Measurements from ENCODE around the gene NRAP. TPM values are rescaled to one million over a fixed set of nuclear protein-coding genes. Genes with fewer than 3 reads are reported as not detected.

Gene NRAP
- total and polyA plus RNA-seq, 2 experiments from 2014 or later = not detected

- H3K27ac ChIP-seq (ENCODE audit: low read depth) = no peak overlapping the region
- H3K36me3 ChIP-seq (ENCODE audit: insufficient read depth) = no peaks in the 10 kb centered on the region
- Mint-ChIP-seq H3K27ac (no peak overlapping the region), H3K27me3 (ENCODE audit: insufficient read depth, low read depth, poor library complexity) (peaks cover 2% of the 10 kb centered on the region), H3K4me3 (no peak overlapping the region), H3K9me3 (peaks cover 11% of the 10 kb centered on the region), H3K4me1 (peaks cover 11% of the 10 kb centered on the region), H3K36me3 (ENCODE audit: low read depth) (peaks cover 25% of the 10 kb centered on the region; the same call in 2 of the 3 replicates)
- no peak for ATAC-seq
- peaks cover 4% of the 10 kb centered on the region; the same call in 1 of the 2 replicates for H4K20me1 ChIP-seq (replicated peaks; ENCODE audit: insufficient read depth)
- peaks cover 6% of the 10 kb centered on the region for H3K27me3 ChIP-seq (ENCODE audit: insufficient read depth)
- no peaks in the 10 kb centered on the region for H3F3A ChIP-seq (replicated peaks; ENCODE audit: low read depth)
- DNase-seq (ENCODE audit: low spot score) = no peak
- no peak overlapping the region for H3K4me3 ChIP-seq
- H3K4me2 ChIP-seq = no peak overlapping the region
- H3K4me1 ChIP-seq (ENCODE audit: insufficient read depth) = peaks cover 12% of the 10 kb centered on the region
- peaks cover 21% of the 10 kb centered on the region; the same call in 1 of the 2 replicates for H3K79me2 ChIP-seq (replicated peaks; ENCODE audit: insufficient read depth)
- H3K9me2 ChIP-seq (ENCODE audit: insufficient read depth) = no peaks in the 10 kb centered on the region
- no peak overlapping the region for H2AFZ ChIP-seq
- TF ChIP-seq, protein P1, sequence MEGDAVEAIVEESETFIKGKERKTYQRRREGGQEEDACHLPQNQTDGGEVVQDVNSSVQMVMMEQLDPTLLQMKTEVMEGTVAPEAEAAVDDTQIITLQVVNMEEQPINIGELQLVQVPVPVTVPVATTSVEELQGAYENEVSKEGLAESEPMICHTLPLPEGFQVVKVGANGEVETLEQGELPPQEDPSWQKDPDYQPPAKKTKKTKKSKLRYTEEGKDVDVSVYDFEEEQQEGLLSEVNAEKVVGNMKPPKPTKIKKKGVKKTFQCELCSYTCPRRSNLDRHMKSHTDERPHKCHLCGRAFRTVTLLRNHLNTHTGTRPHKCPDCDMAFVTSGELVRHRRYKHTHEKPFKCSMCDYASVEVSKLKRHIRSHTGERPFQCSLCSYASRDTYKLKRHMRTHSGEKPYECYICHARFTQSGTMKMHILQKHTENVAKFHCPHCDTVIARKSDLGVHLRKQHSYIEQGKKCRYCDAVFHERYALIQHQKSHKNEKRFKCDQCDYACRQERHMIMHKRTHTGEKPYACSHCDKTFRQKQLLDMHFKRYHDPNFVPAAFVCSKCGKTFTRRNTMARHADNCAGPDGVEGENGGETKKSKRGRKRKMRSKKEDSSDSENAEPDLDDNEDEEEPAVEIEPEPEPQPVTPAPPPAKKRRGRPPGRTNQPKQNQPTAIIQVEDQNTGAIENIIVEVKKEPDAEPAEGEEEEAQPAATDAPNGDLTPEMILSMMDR (conservative IDR thresholded peaks at IDR 0.05; ENCODE audit: low read depth in 2 of 2) = no peak
- TF ChIP-seq JUNB (IDR thresholded peaks at IDR 0.05; ENCODE audit: unreplicated experiment) = no peak
- TF ChIP-seq STAT1 (IDR thresholded peaks at IDR 0.05; ENCODE audit: unreplicated experiment) = no peak
These were observed 22.2 kb upstream of the NRAP start for GRCh38 chr10:113686028-113686427.

DNA sequence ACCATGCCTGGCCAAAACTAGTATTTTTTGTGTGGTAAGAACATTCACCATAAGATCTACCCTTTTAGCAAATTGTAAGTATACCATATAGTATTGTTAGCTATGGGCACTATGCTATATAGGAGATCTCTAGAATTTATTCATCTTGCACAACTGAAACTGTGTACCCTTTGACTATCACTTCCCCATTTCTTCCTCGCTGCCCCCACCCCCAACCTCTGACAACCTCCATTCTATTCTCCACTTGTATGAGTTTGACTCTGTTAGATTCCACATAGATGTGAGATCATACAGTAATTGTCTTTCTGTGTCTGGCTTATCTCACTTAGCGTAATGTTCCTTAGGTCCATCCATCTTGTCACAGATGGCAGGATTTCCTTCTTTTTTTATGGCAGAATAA, 19.5 kb upstream of the NRAP start:
- H3K79me2 ChIP-seq (replicated peaks; ENCODE audit: insufficient read depth) = peaks cover 21% of the 10 kb centered on the region; the same call in 1 of the 2 replicates
- ATAC-seq = no peak
- no peaks in the 10 kb centered on the region for H3K9me2 ChIP-seq (ENCODE audit: insufficient read depth)
- no peak for DNase-seq (ENCODE audit: low spot score)
- H3K36me3 Mint-ChIP-seq (ENCODE audit: low read depth) = peaks cover 23% of the 10 kb centered on the region; the same call in 2 of the 3 replicates
- H3K27me3 Mint-ChIP-seq (ENCODE audit: insufficient read depth, low read depth, poor library complexity) = peaks cover 10% of the 10 kb centered on the region
- H3K4me3 Mint-ChIP-seq = no peak overlapping the region
- peaks cover 8% of the 10 kb centered on the region; the same call in 1 of the 2 replicates for H3K4me1 ChIP-seq (ENCODE audit: insufficient read depth)
- H3K4me3 ChIP-seq = no peak overlapping the region
- no peaks in the 10 kb centered on the region for H3K36me3 ChIP-seq (ENCODE audit: insufficient read depth)
- H3K4me1 Mint-ChIP-seq = peaks cover 10% of the 10 kb centered on the region; the same call in 1 of the 3 replicates
- TF ChIP-seq CREB1 (CRISPR knock-in tag; IDR thresholded peaks at IDR 0.05; ENCODE audit: low read depth) = no peak
- no peak overlapping the region for H3K4me2 ChIP-seq
- H3K9me3 Mint-ChIP-seq = peaks cover 9% of the 10 kb centered on the region
- H3F3A ChIP-seq (replicated peaks; ENCODE audit: low read depth) = no peaks in the 10 kb centered on the region
- no peak overlapping the region for H2AFZ ChIP-seq
- H3K27ac ChIP-seq (ENCODE audit: low read depth) = no peak overlapping the region
- no peak overlapping the region for H3K27ac Mint-ChIP-seq
- peaks cover 14% of the 10 kb centered on the region for H3K27me3 ChIP-seq (ENCODE audit: insufficient read depth)
- H4K20me1 ChIP-seq (replicated peaks; ENCODE audit: insufficient read depth) = peaks cover 9% of the 10 kb centered on the region; the same call in 1 of the 2 replicates

GRCh38 chr10:113681533-113682470, 18.0 kb upstream of the NRAP start:
- Mint-ChIP-seq H3K27me3 (ENCODE audit: insufficient read depth, low read depth, poor library complexity) (peaks cover 10% of the 10 kb centered on the region), H3K9me3 (no peaks in the 10 kb centered on the region), H3K36me3 (ENCODE audit: low read depth) (peaks cover 10% of the 10 kb centered on the region; the same call in 1 of the 3 replicates), H3K4me1 (peaks cover 10% of the 10 kb centered on the region; the same call in 1 of the 3 replicates), H3K4me3 (no peak overlapping the region; the same call in 2 of the 3 replicates), H3K27ac (no peak overlapping the region)
- Histone ChIP-seq H3K4me1 (ENCODE audit: insufficient read depth) (peaks cover 8% of the 10 kb centered on the region; the same call in 1 of the 2 replicates), H4K20me1 (replicated peaks; ENCODE audit: insufficient read depth) (peaks cover 9% of the 10 kb centered on the region; the same call in 1 of the 2 replicates), H3K4me2 (no peak overlapping the region), H2AFZ (no peak overlapping the region), H3K27ac (ENCODE audit: low read depth) (no peak overlapping the region), H3F3A (replicated peaks; ENCODE audit: low read depth) (no peaks in the 10 kb centered on the region), H3K79me2 (replicated peaks; ENCODE audit: insufficient read depth) (peaks cover 21% of the 10 kb centered on the region; the same call in 1 of the 2 replicates), H3K9me2 (ENCODE audit: insufficient read depth) (no peaks in the 10 kb centered on the region), H3K36me3 (ENCODE audit: insufficient read depth) (no peaks in the 10 kb centered on the region), H3K27me3 (ENCODE audit: insufficient read depth) (peaks cover 14% of the 10 kb centered on the region), H3K4me3 (no peak overlapping the region)
- ATAC-seq (no peak), DNase-seq (ENCODE audit: low spot score) (no peak)
- TF ChIP-seq, protein P2, sequence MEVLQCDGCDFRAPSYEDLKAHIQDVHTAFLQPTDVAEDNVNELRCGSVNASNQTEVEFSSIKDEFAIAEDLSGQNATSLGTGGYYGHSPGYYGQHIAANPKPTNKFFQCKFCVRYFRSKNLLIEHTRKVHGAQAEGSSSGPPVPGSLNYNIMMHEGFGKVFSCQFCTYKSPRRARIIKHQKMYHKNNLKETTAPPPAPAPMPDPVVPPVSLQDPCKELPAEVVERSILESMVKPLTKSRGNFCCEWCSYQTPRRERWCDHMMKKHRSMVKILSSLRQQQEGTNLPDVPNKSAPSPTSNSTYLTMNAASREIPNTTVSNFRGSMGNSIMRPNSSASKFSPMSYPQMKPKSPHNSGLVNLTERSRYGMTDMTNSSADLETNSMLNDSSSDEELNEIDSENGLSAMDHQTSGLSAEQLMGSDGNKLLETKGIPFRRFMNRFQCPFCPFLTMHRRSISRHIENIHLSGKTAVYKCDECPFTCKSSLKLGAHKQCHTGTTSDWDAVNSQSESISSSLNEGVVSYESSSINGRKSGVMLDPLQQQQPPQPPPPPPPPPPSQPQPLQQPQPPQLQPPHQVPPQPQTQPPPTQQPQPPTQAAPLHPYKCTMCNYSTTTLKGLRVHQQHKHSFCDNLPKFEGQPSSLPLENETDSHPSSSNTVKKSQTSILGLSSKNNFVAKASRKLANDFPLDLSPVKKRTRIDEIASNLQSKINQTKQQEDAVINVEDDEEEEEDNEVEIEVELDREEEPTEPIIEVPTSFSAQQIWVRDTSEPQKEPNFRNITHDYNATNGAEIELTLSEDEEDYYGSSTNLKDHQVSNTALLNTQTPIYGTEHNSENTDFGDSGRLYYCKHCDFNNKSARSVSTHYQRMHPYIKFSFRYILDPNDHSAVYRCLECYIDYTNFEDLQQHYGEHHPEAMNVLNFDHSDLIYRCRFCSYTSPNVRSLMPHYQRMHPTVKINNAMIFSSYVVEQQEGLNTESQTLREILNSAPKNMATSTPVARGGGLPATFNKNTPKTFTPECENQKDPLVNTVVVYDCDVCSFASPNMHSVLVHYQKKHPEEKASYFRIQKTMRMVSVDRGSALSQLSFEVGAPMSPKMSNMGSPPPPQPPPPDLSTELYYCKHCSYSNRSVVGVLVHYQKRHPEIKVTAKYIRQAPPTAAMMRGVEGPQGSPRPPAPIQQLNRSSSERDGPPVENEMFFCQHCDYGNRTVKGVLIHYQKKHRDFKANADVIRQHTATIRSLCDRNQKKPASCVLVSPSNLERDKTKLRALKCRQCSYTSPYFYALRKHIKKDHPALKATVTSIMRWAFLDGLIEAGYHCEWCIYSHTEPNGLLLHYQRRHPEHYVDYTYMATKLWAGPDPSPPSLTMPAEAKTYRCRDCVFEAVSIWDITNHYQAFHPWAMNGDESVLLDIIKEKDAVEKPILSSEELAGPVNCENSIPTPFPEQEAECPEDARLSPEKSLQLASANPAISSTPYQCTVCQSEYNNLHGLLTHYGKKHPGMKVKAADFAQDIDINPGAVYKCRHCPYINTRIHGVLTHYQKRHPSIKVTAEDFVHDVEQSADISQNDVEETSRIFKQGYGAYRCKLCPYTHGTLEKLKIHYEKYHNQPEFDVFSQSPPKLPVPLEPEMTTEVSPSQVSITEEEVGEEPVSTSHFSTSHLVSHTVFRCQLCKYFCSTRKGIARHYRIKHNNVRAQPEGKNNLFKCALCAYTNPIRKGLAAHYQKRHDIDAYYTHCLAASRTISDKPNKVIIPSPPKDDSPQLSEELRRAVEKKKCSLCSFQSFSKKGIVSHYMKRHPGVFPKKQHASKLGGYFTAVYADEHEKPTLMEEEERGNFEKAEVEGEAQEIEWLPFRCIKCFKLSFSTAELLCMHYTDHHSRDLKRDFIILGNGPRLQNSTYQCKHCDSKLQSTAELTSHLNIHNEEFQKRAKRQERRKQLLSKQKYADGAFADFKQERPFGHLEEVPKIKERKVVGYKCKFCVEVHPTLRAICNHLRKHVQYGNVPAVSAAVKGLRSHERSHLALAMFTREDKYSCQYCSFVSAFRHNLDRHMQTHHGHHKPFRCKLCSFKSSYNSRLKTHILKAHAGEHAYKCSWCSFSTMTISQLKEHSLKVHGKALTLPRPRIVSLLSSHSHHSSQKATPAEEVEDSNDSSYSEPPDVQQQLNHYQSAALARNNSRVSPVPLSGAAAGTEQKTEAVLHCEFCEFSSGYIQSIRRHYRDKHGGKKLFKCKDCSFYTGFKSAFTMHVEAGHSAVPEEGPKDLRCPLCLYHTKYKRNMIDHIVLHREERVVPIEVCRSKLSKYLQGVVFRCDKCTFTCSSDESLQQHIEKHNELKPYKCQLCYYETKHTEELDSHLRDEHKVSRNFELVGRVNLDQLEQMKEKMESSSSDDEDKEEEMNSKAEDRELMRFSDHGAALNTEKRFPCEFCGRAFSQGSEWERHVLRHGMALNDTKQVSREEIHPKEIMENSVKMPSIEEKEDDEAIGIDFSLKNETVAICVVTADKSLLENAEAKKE (CRISPR knock-in tag; IDR thresholded peaks at IDR 0.05) = no peak
- no peak for TF ChIP-seq ZNF331 (CRISPR knock-in tag; IDR thresholded peaks at IDR 0.05; ENCODE audit: low read depth)

Measured in GM23338 (cell line).